A673 (cell line): ENCODE measurements around the gene SPATA2.

Source experiments
- CTCF ChIP-seq: fragments of 300-800, 200-600 bp; sonication (generic); conservative IDR thresholded peaks from 2 replicates; pipeline ENCODE4 v1.5.1; 2017; ENCODE audit warnings: low read depth, mild to moderate bottlenecking, antibody characterized with exemption, low read length, moderate library complexity, mixed read lengths
- EZH2 ChIP-seq: fragments of 200-600 bp; sonication (generic); IDR thresholded peaks from 2 replicates; pipeline ENCODE4 v1.6.1; 2017; ENCODE audit warnings: borderline replicate concordance, low read depth, mild to moderate bottlenecking, mixed read lengths, antibody characterized with exemption, low read length; ENCODE audit not compliant: poor library complexity, severe bottlenecking

- no peak for TF ChIP-seq CTCF
- TF ChIP-seq EZH2 = no peak
These were observed 51.7 kb downstream of the SPATA2 start for GRCh38 chr20:49863666-49864065.
